GM12864 (cell line): ENCODE data around the gene WWOX.

Source experiments
- DNase-seq: peaks from one replicate; pipeline ENCODE4 v3.0.0-alpha.2; 2011; ENCODE audit warnings: low read depth
- H3K4me3 ChIP-seq: 2 replicates; pipeline ENCODE4 v1.5.1; 2011; ENCODE audit warnings: mild to moderate bottlenecking, low read depth, low read length, control low read depth
- CTCF ChIP-seq: IDR thresholded peaks from 2 replicates; pipeline ENCODE4 v1.5.1; 2011; ENCODE audit warnings: low read depth, mild to moderate bottlenecking, moderate library complexity, low read length, control low read depth, inconsistent platforms; ENCODE audit errors: missing control alignments

The WWOX gene

GRCh38 chr16:79188739-79189122, 1089.3 kb downstream of the WWOX start:
- no peak overlapping the region for H3K4me3 ChIP-seq
- DNase-seq = no peak
- no peak for TF ChIP-seq CTCF

GRCh38 chr16:79190542-79190941, 1091.1 kb downstream of the WWOX start:
- no peak overlapping the region for H3K4me3 ChIP-seq
- no peak for TF ChIP-seq CTCF
- no peak for DNase-seq

GRCh38 chr16:79191933-79192332, 1092.5 kb downstream of the WWOX start:
- no peak overlapping the region for H3K4me3 ChIP-seq
- TF ChIP-seq CTCF = no peak
- no peak for DNase-seq

GRCh38 chr16:79192904-79193303, 1093.5 kb downstream of the WWOX start:
- H3K4me3 ChIP-seq = no peak overlapping the region
- DNase-seq = no peak
- TF ChIP-seq CTCF = no peak

- TF ChIP-seq CTCF = no peak
- no peak overlapping the region for H3K4me3 ChIP-seq
- DNase-seq = no peak
Observed at GRCh38 chr16:79194291-79194690, 1094.8 kb downstream of the WWOX start.

GRCh38 chr16:79195938-79196337, 1096.5 kb downstream of the WWOX start:
- no peak overlapping the region for H3K4me3 ChIP-seq
- DNase-seq = no peak
- no peak for TF ChIP-seq CTCF

- H3K4me3 ChIP-seq = no peak overlapping the region
- TF ChIP-seq CTCF = no peak
- DNase-seq = no peak
Observed at GRCh38 chr16:79201436-79201835, 1102.0 kb downstream of the WWOX start.
